Stimulated activated CD8-positive, alpha-beta memory T cell treated with anti-CD3 and anti-CD28 coated beads, Interleukin-2, amount 100 ng/mL, for 48 hours (primary cell): ENCODE measurements around the gene SH3RF3.
"Not testable (repeated sequence)": the region's sequence is repeated elsewhere in the genome, so short reads cannot be mapped to it uniquely, and the experiment has no call there.

ENCODE experiments used
- DNase-seq, 2 donors: peaks; one replicate each; pipeline ENCODE4 v3.0.0-alpha.2; 2020; ENCODE audit warnings: low read depth in 2 of 2

Gene SH3RF3

GRCh38 chr2:109521233-109522062 is 392.4 kb downstream of the SH3RF3 start:
- DNase-seq = no peak

- no peak for DNase-seq
Observed at GRCh38 chr2:109522063-109522374, 393.0 kb downstream of the SH3RF3 start.

- DNase-seq = no peak
Observed at GRCh38 chr2:109523121-109523520, 394.1 kb downstream of the SH3RF3 start.

GRCh38 chr2:109523536-109524361 is 394.7 kb downstream of the SH3RF3 start:
- no peak for DNase-seq

GRCh38 chr2:109525836-109526235 is 396.8 kb downstream of the SH3RF3 start:
- DNase-seq = no peak

GRCh38 chr2:109526442-109526970 is 397.5 kb downstream of the SH3RF3 start:
- DNase-seq = no peak

GRCh38 chr2:109527079-109527478 is 398.1 kb downstream of the SH3RF3 start:
- no peak for DNase-seq

GRCh38 chr2:109527846-109528705 is 399.1 kb downstream of the SH3RF3 start:
- DNase-seq = no peak

- no peak for DNase-seq
Observed at GRCh38 chr2:109528811-109529501, 400.0 kb downstream of the SH3RF3 start.

- no peak for DNase-seq
Observed at GRCh38 chr2:109529532-109530449, 400.8 kb downstream of the SH3RF3 start.

GRCh38 chr2:109530712-109531111 is 401.7 kb downstream of the SH3RF3 start:
- no peak for DNase-seq

- no peak for DNase-seq
Observed at GRCh38 chr2:109531221-109531620, 402.2 kb downstream of the SH3RF3 start.

- no peak for DNase-seq
Observed at GRCh38 chr2:109531896-109532727, 403.1 kb downstream of the SH3RF3 start.

GRCh38 chr2:109532728-109533076 is 403.7 kb downstream of the SH3RF3 start:
- no peak for DNase-seq

GRCh38 chr2:109533823-109534222 is 404.8 kb downstream of the SH3RF3 start:
- DNase-seq = no peak

- no peak for DNase-seq
Observed at GRCh38 chr2:109535217-109535946, 406.4 kb downstream of the SH3RF3 start.

GRCh38 chr2:109536556-109536955 is 407.6 kb downstream of the SH3RF3 start:
- not testable (repeated sequence) for DNase-seq

GRCh38 chr2:109537565-109538222 is 408.7 kb downstream of the SH3RF3 start:
- no peak for DNase-seq
